ENCODE measurements around the gene LRMDA. TPM values are rescaled to one million over a fixed set of nuclear protein-coding genes. Genes with fewer than 3 reads are reported as not detected.

The LRMDA gene
- total RNA-seq, 6 donors from 2014 or later: 12.8 to 185 (median 18.1) TPM

- ATAC-seq (ENCODE audit: low FRiP score in 2 of 2) (no peak), DNase-seq (peak in 1 of 2 donors; percentile 46)
- TF ChIP-seq CTCF (IDR thresholded peaks at IDR 0.05): no peak
- TF ChIP-seq EP300 (IDR thresholded peaks at IDR 0.05): no peak
- TF ChIP-seq POLR2AphosphoS5 (IDR thresholded peaks at IDR 0.05): no peak
- TF ChIP-seq POLR2A (IDR thresholded peaks at IDR 0.05): no peak
- Histone ChIP-seq H3K4me3 (no peak overlapping the region), H3K27me3 (no peaks in the 10 kb centered on the region), H3K27ac (no peak overlapping the region), H3K4me1 (peaks cover 12 to 30% (median 27%) of the 10 kb centered on the region in 4 donors), H3K9me3 (no peaks in the 10 kb centered on the region), H3K36me3 (no peaks in the 10 kb centered on the region)
- 82 to 94% methylated on average over 9 to 14 of the region's 14 CpGs for WGBS, 2 donors
Measured at GRCh38 chr10:76031769-76032699, 600.6 kb downstream of the LRMDA start.

- 88 to 93% methylated on average over 3 of the region's 3 CpGs for WGBS, 2 donors
- no peak for ATAC-seq (ENCODE audit: low FRiP score in 2 of 2)
- no peak for TF ChIP-seq EP300 (IDR thresholded peaks at IDR 0.05)
- TF ChIP-seq POLR2A (IDR thresholded peaks at IDR 0.05): no peak
- no peak overlapping the region for H3K27ac ChIP-seq
- peaks cover 12 to 30% (median 27%) of the 10 kb centered on the region in 4 donors for H3K4me1 ChIP-seq
- H3K36me3 ChIP-seq: no peaks in the 10 kb centered on the region
- DNase-seq: no peak
- no peaks in the 10 kb centered on the region for H3K9me3 ChIP-seq
- no peaks in the 10 kb centered on the region for H3K27me3 ChIP-seq
- H3K4me3 ChIP-seq: no peak overlapping the region
Measured at GRCh38 chr10:76032700-76033039, 601.2 kb downstream of the LRMDA start.

GRCh38 chr10:76033457-76034196, 602.2 kb downstream of the LRMDA start:
- WGBS, 2 donors: 25 to 38% methylated on average over 15 of the region's 15 CpGs
- peak in 1 of 2 donors; percentile 29 for DNase-seq
- no peaks in the 10 kb centered on the region for H3K27me3 ChIP-seq
- TF ChIP-seq POLR2AphosphoS5 (IDR thresholded peaks at IDR 0.05): no peak
- peak in 3 of 6 experiments; percentile 23 to 50 (median 30) for TF ChIP-seq CTCF (IDR thresholded peaks at IDR 0.05)
- no peaks in the 10 kb centered on the region for H3K36me3 ChIP-seq
- ATAC-seq (ENCODE audit: low FRiP score in 2 of 2): peak; percentile 54 to 56
- peaks cover 12 to 30% (median 27%) of the 10 kb centered on the region in 4 donors for H3K4me1 ChIP-seq
- peak overlapping the region; percentile 13 to 55 (median 24) for H3K27ac ChIP-seq
- peaks cover 0 to 4% (median 3%) of the 10 kb centered on the region in 4 donors for H3K9me3 ChIP-seq
- H3K4me3 ChIP-seq: no peak overlapping the region

- H3K9me3 ChIP-seq: peaks cover 0 to 8% (median 5%) of the 10 kb centered on the region in 4 donors
- TF ChIP-seq POLR2A (IDR thresholded peaks at IDR 0.05) (no peak), CTCF (IDR thresholded peaks at IDR 0.05) (no peak), EP300 (IDR thresholded peaks at IDR 0.05) (no peak), POLR2AphosphoS5 (IDR thresholded peaks at IDR 0.05) (no peak)
Measured at GRCh38 chr10:76034353-76035205, 603.2 kb downstream of the LRMDA start.

More at GRCh38 chr10:76034353-76035205, 603.2 kb downstream of the LRMDA start:
- peaks cover 12 to 30% (median 27%) of the 10 kb centered on the region in 4 donors for H3K4me1 ChIP-seq
- H3K27me3 ChIP-seq: no peaks in the 10 kb centered on the region
- no peak for ATAC-seq (ENCODE audit: low FRiP score in 2 of 2)
- 84 to 85% methylated on average over 23 of the region's 23 CpGs for WGBS, 2 donors
- DNase-seq: no peak
- H3K36me3 ChIP-seq: no peaks in the 10 kb centered on the region
- no peak overlapping the region for H3K4me3 ChIP-seq
- peak overlapping the region in 1 of 4 donors; percentile 28 for H3K27ac ChIP-seq
